ENCODE results near the gene ARHGEF38.

- TF ChIP-seq POLR2A (IDR thresholded peaks at IDR 0.05) (no peak), CTCF (IDR thresholded peaks at IDR 0.05) (no peak)
Observed at GRCh38 chr4:105683038-105683437, 130.6 kb downstream of the ARHGEF38 start.

Measured in heart left ventricle (tissue), 13 donors.